ENCODE results near the gene BOD1. TPM values are rescaled to one million over a fixed set of nuclear protein-coding genes. Genes with fewer than 3 reads are reported as not detected.

The BOD1 gene
- total RNA-seq, 2 donors from 2014 or later, result 30.2 to 44.7 TPM

DNA sequence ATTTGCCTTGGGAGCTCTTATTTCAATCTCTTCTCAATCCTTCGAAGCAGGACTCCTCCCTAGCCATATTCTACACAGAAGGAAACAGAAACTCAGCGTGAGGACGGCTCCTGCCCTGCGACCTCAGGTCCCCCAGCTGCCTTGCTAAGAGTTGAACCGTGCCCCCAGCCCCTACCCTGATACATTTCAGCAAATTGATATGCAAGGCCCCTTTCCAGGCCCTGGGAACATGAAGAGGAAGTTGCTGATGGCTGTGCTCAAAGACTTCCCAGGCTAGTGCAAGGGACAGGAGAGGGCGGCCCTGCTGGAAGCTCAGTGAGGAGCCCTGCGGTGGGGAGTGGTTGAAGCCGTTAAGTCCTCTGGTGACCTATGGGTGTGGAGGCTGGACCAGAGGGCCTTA is 41.5 kb downstream of the BOD1 start:
- Histone ChIP-seq H3K36me3 (no peaks in the 10 kb centered on the region), H3K4me1 (ENCODE audit: control insufficient read depth in 1 of 2, low read depth in 2 of 2) (peaks cover 0 to 6% of the 10 kb centered on the region in 2 donors), H3K9me3 (peaks cover 3% of the 10 kb centered on the region), H3K27ac (no peak overlapping the region), H3K4me3 (no peak overlapping the region), H3K27me3 (replicated peaks; ENCODE audit: insufficient read depth) (no peaks in the 10 kb centered on the region)
- DNase-seq (ENCODE audit: low spot score) (no peak), ATAC-seq (ENCODE audit: insufficient number of reproducible peaks, low FRiP score, low read depth) (no peak)
- TF ChIP-seq, protein P1, sequence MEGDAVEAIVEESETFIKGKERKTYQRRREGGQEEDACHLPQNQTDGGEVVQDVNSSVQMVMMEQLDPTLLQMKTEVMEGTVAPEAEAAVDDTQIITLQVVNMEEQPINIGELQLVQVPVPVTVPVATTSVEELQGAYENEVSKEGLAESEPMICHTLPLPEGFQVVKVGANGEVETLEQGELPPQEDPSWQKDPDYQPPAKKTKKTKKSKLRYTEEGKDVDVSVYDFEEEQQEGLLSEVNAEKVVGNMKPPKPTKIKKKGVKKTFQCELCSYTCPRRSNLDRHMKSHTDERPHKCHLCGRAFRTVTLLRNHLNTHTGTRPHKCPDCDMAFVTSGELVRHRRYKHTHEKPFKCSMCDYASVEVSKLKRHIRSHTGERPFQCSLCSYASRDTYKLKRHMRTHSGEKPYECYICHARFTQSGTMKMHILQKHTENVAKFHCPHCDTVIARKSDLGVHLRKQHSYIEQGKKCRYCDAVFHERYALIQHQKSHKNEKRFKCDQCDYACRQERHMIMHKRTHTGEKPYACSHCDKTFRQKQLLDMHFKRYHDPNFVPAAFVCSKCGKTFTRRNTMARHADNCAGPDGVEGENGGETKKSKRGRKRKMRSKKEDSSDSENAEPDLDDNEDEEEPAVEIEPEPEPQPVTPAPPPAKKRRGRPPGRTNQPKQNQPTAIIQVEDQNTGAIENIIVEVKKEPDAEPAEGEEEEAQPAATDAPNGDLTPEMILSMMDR (IDR thresholded peaks at IDR 0.05), result no peak

DNA sequence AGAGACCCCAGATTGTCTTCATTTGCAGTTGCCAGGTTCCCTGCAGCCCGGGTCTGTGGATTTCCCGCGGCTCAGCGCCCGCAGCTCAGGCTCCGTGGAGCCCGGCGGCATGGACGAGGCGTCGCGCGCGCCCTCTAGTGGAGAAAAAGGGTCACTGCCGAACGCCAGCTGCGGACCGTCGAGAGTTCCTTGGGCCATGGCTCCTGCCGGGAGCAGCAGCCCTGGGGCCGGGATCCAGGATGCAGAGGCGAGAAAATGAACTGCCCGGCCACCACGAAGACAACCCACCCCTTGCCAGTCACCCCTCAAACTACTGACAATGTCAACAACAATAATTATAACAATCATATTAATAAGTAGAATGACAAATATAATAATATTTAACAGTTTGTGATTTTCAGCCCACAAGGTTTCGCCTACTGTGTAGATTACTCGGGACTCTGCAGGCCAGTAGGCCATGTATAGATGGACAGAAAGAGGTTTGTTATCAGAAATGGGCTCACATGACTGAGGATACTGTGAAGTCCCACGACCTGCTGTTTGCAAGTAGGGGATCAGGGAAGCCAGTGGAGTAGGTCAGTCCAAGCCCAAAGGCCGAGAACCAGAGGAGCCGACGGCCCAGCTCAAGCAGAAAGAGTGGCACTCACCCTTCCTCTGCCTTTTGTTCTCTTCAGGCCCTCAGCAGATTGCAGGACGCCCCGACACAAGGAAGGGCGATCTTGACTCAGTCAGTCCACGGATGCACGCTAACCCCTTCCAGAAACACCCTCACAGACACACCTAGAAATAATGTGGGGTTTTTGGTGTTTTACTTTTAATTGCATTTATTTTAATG is 43.1 kb downstream of the BOD1 start:
- DNase-seq (ENCODE audit: low spot score) (no peak), ATAC-seq (ENCODE audit: insufficient number of reproducible peaks, low FRiP score, low read depth) (peak; percentile 72)
- Histone ChIP-seq H3K9me3 (no peaks in the 10 kb centered on the region), H3K4me3 (peak overlapping the region; percentile 45), H3K4me1 (ENCODE audit: control insufficient read depth in 1 of 2, low read depth in 2 of 2) (peaks cover 0 to 6% of the 10 kb centered on the region in 2 donors), H3K36me3 (no peaks in the 10 kb centered on the region), H3K27me3 (replicated peaks; ENCODE audit: insufficient read depth) (no peaks in the 10 kb centered on the region), H3K27ac (no peak overlapping the region)
- TF ChIP-seq, protein P1 (IDR thresholded peaks at IDR 0.05), result peak; percentile 98

DNA sequence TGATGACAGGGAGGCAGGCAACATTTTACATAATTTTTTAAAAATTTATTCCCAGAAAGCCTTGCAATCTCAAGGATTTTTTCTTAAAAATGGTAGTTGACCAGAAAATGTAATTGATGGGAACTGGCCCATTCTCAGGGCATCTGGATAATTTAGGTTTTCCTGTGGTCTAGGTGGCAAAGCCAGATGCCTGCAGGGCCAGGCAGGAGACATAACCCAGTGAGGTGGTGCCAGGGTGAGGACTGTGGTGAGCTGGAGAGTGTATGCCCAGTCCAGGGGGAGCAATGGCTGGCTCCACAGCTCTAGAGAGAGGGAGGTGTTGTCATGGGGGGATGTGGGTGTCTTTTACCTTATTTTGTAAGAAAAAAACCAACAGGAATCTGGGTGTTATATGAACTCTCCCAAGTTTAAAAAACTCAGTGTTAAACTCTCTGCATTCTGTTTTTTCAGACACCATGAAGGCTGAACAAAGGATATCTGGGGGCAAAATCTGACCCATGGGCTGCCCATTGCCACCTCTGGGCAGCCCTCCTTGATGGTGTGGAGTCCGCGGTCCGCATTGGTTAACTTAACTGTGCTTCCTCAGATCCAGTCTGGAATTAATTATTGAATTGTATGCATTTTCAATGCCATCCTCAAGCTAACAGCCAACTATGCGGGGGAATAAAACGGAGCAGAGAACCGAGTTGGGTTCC is 43.9 kb downstream of the BOD1 start:
- Histone ChIP-seq H3K27me3 (replicated peaks; ENCODE audit: insufficient read depth) (no peaks in the 10 kb centered on the region), H3K4me1 (ENCODE audit: control insufficient read depth in 1 of 2, low read depth in 2 of 2) (peaks cover 0 to 6% of the 10 kb centered on the region in 2 donors), H3K36me3 (no peaks in the 10 kb centered on the region), H3K27ac (no peak overlapping the region), H3K9me3 (no peaks in the 10 kb centered on the region), H3K4me3 (peak overlapping the region; percentile 45)
- DNase-seq (ENCODE audit: low spot score) (no peak), ATAC-seq (ENCODE audit: insufficient number of reproducible peaks, low FRiP score, low read depth) (no peak)
- TF ChIP-seq, protein P1 (IDR thresholded peaks at IDR 0.05), result no peak

DNA sequence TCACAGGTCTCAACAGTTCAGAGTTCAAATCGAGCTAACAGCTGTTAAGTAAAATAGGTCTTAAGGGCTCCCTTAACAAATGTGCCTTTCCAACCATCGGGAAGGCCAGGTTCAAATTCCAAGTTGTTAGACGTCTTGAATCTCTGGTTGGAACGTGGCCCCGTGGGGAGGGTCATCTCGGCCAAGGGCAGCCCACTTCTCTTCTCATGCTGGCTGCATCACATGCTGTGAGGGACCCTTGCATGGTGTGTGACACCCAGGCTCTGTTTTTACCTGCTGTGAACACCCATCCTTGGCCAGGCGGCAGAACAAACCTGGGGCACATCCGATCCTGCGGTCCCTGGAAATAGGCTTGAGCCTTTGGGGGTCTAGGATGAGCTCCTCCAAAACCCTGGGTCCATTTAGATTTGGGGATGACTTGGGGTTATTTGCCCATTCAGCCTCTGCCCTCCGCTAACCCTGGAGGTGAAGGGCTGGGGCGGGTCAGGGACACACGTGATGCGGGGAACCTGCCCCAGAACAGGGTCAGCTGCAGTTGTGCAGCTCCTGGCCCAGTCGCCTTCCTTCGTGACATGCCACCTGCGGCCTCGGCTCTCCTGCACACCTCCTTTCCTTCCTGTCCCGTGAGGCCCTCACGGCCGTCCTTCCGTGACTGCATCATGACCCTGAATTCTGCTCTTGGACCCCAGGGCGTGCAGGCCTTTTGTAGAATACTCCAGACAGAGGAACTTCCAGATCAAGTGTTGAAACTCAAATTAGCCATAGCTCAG is 45.9 kb downstream of the BOD1 start:
- no peak overlapping the region for H3K4me3 ChIP-seq
- H3K4me1 ChIP-seq (ENCODE audit: control insufficient read depth in 1 of 2, low read depth in 2 of 2), result peaks cover 0 to 6% of the 10 kb centered on the region in 2 donors
- no peaks in the 10 kb centered on the region for H3K27me3 ChIP-seq (replicated peaks; ENCODE audit: insufficient read depth)
- TF ChIP-seq, protein P1 (IDR thresholded peaks at IDR 0.05), result no peak
- no peak overlapping the region for H3K27ac ChIP-seq
- no peak for DNase-seq (ENCODE audit: low spot score)
- H3K36me3 ChIP-seq, result no peaks in the 10 kb centered on the region
- no peaks in the 10 kb centered on the region for H3K9me3 ChIP-seq
- ATAC-seq (ENCODE audit: insufficient number of reproducible peaks, low FRiP score, low read depth), result no peak

DNA sequence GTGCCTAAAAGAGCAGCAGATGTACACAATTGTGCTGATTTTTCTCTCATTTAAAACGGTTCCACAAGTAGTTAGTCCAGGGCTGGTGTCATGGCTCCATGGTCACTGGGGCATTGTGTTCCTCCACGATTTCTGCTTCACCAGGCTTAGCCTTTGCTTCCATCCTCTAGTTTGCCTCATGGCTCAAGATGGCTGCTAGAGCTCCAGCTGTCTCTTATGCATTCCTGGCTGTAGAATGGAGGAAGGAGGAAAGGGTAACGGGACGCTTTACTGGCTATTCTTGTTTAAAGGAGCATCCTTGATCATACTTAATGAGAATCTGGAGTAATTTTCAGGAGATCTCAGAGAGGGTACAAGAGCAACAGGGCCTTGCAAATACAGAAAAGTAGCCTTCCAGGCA is 47.7 kb downstream of the BOD1 start:
- DNase-seq (ENCODE audit: low spot score) (no peak), ATAC-seq (ENCODE audit: insufficient number of reproducible peaks, low FRiP score, low read depth) (no peak)
- Histone ChIP-seq H3K36me3 (no peaks in the 10 kb centered on the region), H3K4me1 (ENCODE audit: control insufficient read depth in 1 of 2, low read depth in 2 of 2) (peaks cover 0 to 6% of the 10 kb centered on the region in 2 donors), H3K9me3 (no peaks in the 10 kb centered on the region), H3K27me3 (replicated peaks; ENCODE audit: insufficient read depth) (no peaks in the 10 kb centered on the region), H3K4me3 (no peak overlapping the region), H3K27ac (no peak overlapping the region)
- TF ChIP-seq, protein P1 (IDR thresholded peaks at IDR 0.05), result no peak

Measured in thoracic aorta (tissue), 2 donors.